NCI-H1092 (cell line): ENCODE measurements around the gene RNF8.
"Not testable (repeated sequence)": the region's sequence is repeated elsewhere in the genome, so short reads cannot be mapped to it uniquely, and the experiment has no call there.

ENCODE experiments used
- DNase-seq: peaks from one replicate; lab custom pipeline; 2025; lab: John Stamatoyannopoulos, UW

The RNF8 gene, protein sequence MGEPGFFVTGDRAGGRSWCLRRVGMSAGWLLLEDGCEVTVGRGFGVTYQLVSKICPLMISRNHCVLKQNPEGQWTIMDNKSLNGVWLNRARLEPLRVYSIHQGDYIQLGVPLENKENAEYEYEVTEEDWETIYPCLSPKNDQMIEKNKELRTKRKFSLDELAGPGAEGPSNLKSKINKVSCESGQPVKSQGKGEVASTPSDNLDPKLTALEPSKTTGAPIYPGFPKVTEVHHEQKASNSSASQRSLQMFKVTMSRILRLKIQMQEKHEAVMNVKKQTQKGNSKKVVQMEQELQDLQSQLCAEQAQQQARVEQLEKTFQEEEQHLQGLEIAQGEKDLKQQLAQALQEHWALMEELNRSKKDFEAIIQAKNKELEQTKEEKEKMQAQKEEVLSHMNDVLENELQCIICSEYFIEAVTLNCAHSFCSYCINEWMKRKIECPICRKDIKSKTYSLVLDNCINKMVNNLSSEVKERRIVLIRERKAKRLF

DNA sequence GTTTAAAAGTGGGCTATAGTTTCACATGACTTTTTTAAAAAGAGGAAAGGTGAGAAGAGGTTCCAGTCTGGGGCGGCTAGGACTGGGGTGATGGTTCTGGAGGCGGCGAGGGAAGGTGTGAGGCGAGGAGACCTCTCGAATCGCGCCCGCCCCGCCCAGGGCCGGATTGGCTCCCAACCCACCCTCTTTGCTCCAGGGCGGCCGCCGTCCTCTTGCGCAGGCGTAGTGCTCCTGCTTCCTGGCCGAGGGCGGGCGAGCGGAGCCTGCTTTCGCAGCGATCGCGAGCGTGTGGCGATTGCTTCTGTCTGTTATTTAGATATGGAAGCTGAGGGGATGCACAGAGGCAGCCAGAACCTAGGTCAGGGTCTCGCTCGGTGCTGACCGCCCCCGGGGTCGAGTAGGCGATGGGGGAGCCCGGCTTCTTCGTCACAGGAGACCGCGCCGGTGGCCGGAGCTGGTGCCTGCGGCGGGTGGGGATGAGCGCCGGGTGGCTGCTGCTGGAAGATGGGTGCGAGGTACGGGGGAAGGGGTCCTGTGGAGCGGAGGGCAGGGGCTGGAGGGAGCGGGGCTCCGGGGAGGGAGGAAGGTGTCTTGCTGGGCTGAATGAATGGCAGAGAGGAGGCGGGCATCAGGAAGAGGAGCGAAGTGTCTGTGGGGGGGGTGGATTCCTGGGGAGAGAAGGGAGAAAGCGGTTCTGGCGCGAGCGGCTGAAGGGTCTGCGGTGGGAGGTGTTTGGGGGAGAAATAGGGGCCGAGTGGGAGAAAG, at the start of gene RNF8:
Gene RNF8 (plus strand): TSS at position 223 of the 765 bp plus-strand sequence. CDS start 182 bp downstream, at position 405.
- DNase-seq, result peak; percentile 71

DNA sequence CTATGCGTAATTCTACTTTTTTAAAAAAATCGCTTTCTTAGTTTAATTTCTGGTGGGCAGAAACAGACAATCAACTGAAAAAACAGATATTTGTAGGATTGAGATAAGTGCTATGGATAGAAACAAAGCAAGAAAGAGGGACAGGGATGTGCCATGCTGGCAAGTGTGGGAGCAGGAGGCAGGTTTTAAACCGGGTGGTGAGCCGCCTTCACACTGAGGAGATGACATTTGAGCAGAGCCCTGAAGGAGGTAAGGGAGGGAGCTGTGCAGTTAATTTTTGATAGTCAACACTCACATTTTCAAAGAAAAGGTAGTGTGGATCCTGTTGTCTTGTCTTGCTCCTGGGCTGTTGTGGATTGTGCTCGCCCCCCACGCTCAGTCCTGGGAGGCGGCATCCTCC, 49.0 kb upstream of the RNF8 start:
- DNase-seq, result no peak

DNA sequence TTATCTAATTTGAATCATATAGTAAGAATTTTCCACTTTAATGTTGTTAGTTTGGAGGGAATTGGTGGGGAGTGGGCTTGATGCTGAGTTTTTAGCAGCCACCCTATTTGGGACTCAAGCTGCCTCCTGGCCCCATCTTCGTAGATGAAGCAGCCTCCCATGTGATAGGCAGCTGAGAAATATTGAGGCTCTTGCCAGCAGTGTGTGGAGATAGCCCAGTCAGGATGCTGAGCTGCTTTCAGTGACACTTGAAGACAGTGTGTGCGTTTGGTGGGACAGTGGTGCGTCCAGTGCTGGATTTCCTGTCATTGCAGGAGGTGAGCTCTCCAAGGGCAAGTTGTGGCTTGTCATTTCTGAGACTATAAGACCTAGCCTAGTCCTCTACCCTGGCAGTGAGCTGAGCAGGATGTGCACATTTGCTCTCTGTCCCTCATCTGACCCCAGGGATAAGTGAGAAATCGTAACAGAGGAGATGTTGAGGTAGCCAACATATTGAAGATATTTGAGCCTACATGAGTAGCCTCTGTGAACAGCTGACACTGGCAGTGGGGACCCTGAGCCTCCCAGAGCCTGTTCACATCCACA, 47.9 kb upstream of the RNF8 start:
- DNase-seq, result no peak

DNA sequence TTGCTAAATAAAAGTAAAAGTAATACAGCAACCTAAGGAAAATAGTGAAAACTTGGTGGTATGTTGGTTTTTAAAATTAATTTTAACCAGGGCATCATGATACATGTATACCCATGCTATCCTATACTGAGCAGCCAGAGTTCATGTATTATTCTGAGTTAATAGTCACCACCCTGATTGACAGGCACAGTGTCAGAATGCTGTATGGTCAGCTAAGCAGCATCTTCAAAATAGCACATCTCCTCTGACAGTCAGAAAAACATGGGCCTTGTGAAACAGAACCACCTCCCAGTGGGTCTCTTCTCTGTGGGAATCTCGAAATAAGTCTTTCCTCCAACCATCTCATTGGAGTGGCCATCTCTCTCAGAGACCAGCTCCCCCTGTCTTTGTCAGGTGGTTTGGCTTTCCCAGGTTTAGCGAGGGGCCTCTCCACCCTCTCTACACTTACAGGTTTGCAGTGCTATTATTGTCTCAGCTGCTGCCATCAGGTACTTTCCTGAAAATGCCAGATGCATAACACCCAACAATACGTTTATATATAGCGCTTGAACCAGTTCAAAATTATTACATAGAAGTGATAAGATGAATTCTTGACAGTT, 47.1 kb upstream of the RNF8 start:
- no peak for DNase-seq

DNA sequence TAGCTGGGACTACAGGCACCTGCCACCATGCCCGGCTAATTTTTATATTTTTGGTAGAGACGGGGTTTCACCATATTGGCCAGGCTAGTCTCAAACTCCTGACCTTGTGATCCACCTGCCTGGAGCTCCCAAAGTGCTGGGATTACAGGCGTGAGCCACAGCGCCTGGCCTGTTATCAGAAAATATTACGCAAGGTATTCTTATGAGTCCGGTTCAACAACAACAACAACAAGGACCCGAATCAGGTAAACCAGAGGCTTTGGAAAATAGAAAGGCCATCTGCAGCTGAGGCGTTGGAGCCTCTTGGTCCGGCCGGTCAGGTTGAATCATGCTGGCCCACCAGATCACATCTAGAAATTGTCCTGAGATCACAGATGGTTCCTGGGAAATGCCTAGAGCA, 46.3 kb upstream of the RNF8 start:
- DNase-seq, result not testable (repeated sequence)

DNA sequence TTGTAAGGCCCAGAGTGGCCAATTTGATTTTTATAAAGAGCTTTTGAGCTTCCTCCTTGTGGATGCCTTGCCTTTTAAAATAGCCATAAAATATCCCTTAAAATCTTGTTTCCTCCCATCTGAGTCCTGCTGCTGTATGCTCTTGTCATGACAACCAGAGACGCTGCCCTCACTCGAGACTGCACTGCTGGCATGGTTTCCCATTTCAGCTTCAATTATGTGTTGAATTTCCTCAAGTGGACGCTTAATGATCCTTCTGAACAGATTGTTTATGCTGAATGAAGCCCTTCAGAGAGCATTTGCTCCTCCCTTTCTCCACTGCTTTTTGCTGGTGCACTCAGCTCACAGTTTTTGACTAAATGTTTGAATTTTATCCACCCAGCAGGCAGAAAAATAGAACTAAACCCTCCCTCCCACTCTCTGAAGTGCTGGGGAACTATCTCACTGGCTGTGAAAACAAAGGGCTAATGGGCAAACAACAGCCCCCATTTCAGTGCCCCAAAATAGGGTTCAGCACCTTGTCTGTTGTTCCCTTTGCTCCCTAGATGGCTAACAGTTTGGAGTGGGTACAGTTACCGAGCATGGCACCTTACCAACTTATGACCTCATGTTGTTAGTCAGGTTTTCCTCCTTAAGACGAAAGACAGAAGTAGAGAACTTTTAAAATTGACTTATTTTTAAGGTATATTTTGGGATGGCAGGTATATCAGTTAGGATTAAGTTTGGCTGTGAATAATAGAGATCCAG, 45.5 kb upstream of the RNF8 start:
- peak; percentile 88 for DNase-seq

DNA sequence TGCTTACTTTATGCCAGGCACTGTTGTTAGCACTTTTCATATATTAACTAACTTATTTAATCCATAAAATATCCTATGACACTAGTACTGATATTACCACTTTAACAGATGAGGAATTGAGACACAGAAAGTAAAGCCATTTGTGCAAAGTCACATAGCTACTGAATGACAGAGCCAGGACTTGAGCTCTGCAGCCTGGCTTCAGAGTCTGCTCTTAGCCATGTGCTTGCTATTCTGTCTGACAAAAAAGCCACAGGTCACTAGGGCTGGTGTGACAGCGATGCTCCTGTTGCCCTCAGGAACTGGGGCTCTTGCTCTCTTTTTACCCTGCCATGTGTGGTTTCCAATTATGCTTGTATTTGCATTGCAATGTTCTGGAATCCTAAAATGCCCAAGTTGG, 44.7 kb upstream of the RNF8 start:
- no peak for DNase-seq

DNA sequence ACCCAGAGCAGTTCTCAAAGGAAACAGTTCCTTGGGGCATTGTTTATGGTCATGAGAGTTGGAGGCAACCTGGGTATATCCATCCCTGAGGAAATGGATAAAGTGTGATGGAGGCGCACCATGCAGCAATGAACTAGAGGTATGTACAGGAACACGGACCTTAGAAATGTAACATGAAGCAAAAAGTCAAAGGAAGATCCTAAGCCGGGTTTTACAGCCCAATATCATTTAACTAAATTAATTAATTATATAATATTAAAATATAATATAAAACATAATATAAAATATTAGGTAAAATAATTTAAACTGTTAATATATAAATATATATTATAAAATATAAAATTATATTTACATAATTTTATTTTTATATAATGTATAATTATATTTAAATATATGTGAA, 44.1 kb upstream of the RNF8 start:
- no peak for DNase-seq

DNA sequence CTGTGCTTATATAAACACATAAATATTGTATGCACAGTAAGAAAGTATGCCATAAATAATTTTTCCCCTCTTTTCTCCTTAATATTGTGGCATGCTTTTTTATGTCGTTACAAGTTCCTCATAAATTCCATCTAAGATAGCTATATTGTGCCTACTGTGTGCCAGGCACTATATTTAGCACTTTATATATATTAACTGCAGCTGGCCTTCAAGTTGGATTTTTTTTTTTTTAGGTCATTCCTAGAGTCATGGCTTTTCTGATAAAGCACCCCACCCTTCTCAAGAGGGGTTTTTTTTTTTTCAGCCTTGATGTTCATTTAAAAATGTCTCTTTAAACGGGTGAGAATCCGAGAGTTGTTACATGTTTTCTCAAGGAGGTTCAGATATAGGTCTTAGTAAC, 42.8 kb upstream of the RNF8 start:
- no peak for DNase-seq

DNA sequence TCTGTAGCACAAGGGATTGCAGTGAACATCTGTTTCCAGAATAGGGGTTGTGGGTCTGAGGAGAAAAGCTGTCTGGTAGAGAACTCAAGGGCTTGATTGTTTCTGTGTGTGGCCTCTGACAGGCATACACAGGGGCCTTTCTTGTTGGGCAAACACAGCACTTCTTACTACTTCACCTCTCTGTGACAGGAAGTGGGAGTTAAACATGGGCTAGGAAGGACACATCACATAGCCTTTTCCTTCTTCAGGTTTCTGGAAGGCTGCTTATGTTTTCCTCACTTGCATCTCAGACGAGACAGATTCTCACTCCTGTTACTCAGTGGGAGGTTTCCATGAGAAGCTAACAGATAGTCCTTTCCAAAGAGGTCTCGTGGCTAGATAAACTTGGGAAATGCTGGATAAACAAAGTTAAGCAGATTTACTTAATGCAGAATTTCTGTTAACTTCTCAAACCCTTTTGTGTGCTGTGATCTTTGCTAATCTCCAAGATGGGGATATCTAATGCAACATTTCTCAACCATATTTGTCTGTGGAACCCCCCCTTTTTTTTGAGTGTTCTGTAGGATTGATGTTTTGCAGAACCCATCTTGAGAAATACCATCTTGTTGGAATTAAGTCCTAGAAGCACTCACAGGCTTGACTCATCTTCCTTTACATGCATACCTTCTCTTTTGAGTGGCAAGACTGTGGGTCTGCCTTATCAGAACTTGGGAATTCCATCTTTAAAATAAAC, 41.9 kb upstream of the RNF8 start:
- DNase-seq, result no peak

DNA sequence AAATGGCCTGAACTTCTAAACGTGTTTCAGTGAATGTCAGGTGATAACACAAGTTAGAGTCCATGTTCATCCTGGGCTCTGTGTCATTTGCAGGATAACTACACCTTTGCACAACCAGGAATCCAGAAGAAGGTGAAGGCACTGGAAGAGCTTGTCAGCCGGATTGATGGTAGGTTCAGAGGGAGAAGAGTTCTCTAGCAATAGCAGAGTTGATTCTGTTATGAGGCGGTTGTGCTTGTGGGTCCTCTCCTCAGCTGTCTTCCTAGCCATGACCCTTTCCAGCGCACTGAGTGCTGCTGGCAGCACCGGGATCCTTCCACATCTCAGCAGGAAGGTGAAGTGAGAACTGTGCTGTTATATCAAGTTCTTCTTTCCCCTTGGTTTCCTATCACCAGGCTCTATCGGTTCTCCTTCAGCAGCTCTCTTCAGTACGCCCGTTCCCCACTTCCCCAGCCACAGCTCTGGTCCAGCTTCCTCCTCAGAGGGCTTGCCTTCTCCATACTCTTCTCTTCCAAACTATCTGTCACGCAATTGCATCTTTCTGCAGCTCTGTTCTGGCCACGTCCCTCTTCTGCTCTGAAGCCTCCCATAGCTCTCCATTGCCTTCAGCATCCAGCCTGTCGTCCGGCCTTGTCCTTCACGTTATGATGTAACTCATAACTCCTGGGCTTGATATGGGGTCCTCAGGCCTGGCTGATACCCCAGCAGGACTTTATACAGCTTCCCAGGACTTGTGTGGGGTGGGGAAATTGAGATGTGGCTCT, 39.9 kb upstream of the RNF8 start:
- DNase-seq, result no peak

DNA sequence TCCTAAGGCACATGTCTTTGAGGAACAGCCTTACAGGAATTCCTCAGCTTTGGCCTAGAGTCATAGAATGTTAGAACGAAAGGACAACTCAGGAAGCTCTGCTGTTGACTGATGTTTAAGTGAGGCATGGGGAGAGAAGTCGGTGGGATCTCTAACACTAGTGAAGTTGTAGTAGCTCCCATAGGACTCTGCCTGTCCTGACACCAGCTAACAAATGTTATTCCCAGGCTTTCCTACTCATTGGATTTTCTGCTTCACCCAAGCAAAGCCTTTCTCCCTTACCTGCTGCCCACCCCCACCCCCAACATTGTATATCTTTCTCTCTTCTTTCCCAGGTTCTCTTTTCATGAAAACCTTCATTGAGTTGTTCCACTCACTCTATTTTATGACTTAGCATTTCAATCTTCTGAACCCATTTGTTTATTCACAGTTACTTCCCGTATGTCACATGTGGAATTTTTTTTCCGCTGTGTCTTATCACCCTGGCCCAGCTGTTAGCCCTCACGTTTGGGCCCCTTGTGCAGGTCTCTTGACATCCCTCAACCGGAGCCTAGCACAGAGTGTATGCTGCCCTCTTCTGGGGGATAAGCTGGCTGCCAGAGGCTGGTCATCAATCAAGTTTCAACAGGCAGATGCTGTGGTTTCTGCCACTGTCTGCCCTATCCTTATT, 39.2 kb upstream of the RNF8 start:
- DNase-seq, result no peak

DNA sequence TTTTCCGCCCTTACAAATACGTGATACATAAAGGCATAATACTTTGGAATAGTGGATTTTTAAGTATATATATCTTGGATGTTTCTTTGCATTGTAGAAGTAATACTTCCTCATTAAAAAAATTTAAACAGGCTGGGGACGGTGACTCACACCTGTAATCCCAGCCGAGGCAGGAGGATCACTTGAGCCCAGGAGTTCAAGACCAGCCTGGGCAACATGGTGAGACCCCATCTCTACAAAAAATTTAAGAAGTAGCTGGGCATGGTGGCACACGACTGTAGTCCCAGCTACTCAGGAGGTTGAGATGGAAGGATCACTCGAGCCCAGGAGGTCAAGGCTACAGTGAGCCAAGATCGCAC, 38.6 kb upstream of the RNF8 start:
- DNase-seq, result no peak

DNA sequence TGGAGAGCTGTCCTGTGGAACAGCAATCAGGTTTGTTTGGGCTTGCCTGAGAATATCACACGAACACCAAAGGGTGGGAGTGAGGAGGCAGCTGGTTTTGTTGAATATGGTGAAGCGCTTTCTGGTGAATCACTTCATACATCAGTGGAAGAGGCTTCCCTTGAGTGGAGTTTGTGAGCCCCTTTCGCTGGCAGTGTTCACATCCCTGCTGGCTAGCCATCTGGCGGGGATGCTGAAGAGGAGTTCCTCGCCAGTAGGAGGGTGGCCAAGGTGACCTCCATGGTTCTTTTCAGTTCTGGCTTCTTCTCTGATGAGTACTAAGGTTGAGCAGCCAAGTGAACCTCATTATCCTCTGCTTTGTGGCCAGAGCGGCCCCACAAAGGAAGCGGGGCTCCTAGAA, 37.7 kb upstream of the RNF8 start:
- no peak for DNase-seq

DNA sequence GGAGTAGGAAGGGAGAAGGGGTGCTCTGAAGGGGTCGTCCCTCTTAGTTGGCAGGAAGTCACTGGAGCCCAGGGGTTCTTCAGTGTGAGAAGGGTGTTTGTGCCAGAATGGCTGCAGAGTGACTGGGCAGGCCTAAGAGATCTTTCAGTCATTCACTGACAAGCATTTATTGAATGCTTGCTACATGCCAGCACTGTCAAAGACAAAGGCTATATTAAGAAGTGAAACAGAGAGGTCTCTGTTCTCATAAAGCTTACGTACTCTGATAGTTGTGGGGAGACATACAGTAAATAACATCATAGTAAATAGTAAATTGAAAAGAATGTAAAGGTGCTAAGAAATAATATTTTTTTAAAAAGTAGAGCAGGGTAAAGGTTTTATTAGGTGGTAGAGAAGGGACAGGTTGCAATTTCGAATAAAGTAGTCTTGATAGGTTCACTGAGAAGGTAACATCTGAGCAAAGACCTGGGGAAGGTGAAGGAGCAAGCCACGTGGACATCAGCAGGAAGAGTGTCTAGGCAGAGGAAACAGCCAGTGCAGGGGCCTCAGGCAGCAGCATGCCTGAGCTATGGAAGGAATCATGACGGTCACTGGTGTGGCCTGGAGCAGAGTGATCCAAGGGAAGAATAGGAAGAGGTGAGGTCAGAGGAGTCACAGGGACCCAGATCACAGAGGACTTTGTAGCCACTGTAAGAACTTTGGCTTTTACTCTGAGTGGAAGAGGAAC, 36.3 kb upstream of the RNF8 start:
- DNase-seq, result no peak

DNA sequence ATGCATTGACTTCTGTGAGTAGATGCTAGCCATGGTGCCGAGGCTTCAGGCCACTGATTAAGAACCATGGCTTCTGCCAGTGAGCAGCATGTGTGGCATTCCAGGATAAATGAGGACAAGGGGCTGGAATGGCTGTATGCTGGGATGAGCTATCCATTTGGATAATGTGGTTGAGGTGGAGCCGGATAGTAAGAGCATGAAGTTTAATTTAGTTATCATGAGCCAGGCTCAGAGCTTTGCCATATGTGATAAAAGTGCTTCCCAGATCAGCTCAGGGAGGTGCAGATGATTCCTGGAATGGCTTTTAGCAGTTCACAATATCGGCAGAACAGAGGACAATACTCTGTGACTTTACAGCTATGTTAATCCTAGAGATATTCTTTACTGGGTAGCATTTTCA, 34.6 kb upstream of the RNF8 start:
- no peak for DNase-seq

DNA sequence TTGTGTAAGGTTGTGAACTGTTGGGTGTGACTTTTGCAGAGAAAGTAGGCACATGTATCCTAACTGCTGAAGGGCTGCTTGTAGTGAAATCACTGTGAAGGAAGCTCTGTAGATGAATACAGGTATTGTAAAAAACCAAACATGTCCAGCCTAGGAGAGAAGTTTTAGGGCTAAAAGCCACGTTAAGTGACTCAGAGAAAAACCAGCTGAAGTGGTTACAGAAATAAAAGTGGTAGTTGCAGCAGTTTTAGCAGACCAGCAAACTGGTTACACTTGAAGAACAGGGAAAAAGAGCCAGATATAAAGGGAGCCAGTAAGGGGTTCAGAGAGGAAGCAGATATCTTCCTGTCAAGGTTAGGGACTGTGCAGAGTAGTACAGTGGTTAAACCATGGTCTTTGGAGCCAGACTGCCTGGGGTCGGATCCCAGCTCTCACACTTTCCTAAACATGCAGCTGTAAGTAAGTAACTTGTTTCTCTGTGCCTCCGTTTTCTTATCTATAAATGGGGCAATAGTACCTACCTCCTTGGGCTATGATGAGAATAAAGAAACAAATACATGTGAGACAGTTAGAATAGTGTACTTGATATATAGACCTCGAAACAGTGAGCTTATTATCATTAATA, 33.8 kb upstream of the RNF8 start:
- no peak for DNase-seq

DNA sequence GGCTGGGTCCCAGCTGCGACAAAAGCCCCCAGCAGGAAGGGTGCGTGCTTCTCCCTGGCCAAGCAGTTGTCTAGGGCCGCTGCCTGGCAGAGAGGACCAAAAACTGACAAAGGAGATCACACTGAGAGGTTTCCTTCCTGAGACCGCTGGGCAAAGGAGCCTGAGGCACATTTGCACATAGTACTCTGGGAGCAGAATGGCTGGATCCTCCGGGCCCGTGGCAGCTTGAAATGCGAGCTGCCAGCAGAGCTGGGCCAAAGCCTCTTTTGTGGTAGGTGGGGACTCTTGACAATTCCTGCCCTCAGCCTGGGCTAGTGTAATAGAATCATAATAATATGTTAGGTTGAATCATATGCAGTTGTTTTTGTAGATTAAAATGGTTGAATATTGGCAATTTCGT, 33.1 kb upstream of the RNF8 start:
- no peak for DNase-seq

DNA sequence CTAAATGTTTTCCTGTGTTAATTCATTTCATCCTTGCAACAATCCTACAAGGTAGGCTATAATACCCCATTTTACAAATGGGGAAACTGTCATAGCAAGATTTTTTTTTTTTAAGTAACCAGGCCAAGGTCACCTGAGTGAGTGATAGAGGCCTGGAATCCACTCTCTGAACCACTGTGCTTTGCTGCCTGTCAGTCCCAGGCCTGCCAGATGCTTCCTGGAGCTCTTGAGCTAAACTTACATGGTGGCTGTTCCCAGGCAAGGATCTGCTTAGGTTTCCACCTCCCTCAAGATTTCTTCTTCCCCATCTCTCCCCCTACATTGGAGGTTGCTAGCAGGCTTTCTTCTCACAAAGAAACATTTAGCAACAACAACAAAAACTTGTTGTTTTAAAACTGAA, 32.7 kb upstream of the RNF8 start:
- no peak for DNase-seq
